Glomerular endothelial cell (primary cell): ENCODE measurements around the gene SLU7. TPM values are rescaled to one million over a fixed set of nuclear protein-coding genes. Genes with fewer than 3 reads are reported as not detected.
"Not testable (repeated sequence)": the region's sequence is repeated elsewhere in the genome, so short reads cannot be mapped to it uniquely, and the experiment has no call there.

ENCODE experiments used
- DNase-seq: peaks from one replicate; pipeline ENCODE4 v3.0.0-alpha.2; 2011; ENCODE audit warnings: low read depth, low spot score; ENCODE audit errors: extremely low read depth
- total RNA-seq: library from RNA; depleted of rRNA; stranded (reverse); fragments of >200 nt; gene quantifications from 2 replicates; pipeline ENCODE4 v1.2.3, GENCODE V29; 2015

The SLU7 gene
- total RNA-seq, 1 donor from 2014 or later: 22.9 TPM

DNA sequence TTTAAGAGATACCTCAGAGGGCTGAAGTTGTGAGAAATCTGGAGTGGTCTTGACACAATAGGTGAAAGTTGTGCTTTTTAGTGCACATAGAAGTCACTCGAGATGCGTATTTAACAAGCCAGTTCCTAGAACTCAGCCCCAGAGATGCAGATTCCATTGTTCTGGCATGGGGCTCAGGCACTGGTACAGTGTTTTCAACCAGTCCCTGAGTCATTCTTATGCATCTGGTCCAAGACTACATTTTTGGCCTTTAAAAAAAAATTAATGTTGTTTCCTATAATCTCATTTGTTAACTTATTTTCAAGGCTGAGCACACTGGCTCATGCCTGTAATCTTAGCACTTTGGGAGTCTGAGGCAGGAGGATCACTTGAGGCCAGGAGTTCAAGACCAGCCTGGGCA is 32.4 kb upstream of the SLU7 start:
- DNase-seq: no peak

DNA sequence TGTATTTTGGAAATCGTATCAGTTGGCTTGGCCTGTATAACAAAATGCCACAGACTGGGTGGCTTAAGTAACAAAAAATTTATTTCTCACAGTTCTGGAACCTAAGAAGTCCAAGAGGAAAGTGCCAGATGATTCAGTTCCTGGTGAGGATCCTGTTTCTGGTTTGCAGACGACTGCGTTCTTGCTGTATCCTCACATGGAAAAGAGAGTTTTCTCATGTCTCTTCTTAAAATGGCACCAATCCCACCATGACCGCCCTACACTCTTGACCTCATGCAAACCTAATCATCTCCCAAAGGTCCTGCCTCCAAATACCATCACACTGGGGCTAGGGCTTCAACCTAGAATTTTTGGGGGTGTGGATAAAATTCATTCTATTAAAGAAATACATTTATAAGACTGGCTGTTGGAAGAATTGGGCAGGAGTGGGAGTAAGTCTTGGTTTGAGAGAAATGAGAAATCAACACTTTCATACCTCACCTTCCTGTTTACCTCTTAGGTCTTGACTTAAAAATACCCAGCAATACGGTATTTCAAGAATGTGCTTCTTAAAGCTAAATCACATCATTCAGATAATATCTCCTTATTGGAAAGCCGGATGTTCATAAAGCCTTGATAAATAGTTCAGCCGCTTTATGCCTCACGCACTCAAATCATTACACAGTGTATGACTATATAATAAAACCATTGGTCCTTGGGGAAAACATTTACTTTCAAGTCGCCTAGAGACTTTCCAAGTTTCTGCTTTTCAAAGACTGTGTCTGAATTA is 31.5 kb upstream of the SLU7 start:
- no peak for DNase-seq

DNA sequence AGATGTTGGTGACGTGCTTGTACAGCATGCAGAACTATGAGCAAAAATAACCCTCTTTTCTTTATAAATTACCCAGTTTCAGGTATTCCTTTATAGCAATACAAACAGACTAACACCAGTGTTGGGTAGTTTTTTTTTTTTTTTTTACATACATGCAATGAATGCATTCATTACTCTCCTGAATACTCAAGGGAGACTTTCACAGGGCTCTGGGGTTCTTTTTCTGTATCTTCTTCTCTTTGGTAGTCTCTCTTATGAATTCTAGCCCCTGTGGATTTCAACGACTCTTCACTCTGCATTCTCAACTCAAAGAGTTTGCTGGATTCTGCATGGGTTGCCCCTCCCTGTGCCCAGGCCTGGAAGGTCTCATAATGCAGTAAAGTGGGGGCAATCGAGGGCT is 30.6 kb upstream of the SLU7 start:
- no peak for DNase-seq

DNA sequence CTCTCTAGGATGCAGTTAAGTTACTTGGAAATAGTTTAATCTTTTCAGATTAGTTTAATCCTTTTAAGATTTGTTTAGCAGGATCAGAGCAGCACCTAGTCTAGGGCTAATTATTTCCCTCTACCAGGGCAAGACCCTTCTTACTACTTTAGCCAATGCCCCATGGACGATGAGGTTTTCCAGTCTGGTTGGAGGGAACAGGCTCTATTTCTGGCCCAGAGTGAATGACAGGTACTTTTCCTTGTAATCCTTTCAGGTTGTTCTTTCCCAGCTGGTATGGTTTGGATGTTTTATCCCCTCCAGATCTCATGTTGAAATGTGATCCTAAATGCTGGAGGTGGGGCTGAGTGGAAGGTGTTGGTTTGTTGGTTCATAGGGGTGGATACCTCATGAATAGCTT is 30.0 kb upstream of the SLU7 start:
- DNase-seq: no peak

DNA sequence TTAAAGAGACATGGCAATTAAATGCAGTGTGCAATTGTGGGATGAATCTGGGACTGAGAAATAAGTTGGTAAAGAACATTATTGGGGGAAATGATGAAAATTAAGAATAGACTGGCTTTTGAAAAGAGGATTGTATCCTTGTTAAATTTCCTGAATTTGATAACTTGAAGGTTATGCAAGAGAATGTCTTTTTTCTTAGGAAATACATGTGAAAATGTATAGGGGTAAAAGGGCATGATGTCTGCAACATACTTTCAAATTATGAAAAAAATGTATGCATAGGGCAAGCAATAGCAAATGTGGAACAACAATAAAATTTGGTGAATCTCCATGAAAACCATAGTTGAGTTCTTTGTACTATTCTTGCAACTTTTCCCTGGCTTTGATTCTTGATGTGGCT is 26.9 kb upstream of the SLU7 start:
- DNase-seq: no peak

DNA sequence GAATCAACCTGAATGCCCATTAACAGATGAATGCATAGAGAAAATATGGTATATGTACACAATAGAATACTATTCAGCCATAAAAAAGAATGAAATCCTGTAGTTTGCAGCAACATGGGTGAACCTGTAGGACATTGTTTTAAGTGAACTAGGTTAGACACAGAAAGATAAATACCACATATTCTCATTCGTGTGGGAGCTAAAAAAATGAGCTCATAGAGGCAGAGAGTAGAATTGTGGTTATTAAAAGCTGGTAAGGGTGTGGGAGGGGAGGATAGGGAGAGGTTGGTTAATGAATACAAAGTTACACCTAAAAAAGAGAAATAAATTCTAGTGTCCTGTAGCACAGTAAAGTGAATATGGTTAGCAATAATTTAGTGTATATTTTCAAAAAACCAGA is 26.3 kb upstream of the SLU7 start:
- no peak for DNase-seq

DNA sequence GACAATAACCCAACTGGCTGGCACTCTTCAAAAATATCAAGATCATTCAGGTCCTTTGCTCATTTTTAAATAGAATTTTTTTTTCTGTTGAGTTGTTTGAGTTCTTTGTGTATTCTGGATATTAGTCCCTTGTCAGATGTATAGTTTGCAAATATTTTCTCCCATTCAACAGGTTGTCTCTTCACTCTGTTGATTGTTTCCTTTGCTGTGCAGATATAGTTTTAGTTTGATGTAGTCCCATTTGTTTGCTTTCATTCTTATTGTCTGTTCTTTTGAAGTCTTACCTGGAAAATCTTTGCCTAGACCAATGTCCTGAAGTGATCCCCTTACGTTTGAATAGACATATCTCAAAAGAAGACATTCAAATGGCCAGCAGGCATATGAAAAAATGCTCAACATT is 25.5 kb upstream of the SLU7 start:
- no peak for DNase-seq

DNA sequence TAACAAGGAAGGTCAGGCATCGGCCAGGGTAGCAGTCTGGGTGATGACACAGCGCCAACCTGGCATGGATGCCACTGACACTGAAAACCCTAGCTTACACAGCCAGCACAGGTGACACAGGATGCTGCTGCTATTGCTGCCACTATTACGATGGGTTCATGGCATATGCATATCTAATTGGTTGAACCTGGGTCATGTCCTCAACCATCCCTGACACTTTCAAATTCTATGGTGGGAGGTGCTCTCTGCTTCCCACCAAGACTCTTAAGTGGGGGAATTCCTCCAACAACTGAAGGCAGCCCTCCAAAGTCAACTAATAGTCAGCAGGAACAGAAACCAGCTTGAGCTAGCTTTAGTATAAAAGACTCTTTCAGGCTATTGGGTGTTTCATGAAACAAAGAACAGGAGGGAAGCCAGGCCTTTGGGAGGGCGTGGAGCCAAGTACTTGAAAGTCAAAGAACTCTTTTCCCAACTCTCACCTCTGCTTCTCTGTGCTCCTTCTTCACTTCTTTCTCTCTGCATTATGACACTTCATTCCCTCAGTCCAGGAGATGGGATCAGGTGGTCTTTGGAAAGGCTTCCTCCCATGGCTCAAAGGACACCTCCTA is 24.0 kb upstream of the SLU7 start:
- no peak for DNase-seq

DNA sequence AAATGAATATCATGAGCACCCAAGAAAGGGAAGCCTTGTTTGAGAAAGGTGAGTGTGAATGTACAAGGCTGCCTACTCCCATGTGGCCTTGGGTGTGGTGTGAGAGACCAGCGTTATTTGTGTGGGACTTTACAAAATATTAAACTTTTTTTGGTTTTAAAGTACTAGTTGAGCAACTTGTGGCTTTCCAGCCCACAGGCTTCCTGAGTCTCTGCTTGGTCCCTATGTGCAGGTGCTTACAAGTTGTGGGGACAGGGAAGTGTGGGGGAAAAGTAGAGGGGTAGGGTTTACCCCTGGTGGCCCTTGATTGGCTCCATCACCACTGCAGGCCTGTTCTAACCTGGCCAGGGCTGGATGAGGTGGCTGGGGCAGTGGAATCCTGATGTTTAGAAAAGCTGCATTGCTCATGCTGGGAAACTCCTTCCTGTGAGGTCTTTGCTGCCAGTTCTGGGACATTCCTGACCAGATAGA is 22.5 kb upstream of the SLU7 start:
- DNase-seq: no peak

DNA sequence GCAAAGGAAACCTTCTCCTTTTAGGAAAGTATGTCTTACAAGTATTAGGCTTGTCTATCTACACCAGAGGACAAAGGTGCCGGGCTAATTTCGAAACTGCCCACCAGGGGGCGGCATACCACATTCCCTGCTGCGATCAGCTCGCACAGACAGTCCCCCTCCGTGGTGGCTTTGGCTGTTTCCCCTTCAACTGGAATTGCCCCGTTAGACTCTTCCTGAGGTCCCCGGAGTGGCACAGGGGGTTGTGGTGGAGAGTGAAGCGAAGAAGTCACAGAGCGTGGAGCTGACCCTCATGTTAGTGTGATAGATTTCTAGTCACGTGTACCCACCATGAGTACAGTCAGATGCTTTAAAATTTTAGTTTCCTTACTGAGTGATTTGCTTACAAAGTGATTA is 20.3 kb upstream of the SLU7 start:
- DNase-seq: no peak

DNA sequence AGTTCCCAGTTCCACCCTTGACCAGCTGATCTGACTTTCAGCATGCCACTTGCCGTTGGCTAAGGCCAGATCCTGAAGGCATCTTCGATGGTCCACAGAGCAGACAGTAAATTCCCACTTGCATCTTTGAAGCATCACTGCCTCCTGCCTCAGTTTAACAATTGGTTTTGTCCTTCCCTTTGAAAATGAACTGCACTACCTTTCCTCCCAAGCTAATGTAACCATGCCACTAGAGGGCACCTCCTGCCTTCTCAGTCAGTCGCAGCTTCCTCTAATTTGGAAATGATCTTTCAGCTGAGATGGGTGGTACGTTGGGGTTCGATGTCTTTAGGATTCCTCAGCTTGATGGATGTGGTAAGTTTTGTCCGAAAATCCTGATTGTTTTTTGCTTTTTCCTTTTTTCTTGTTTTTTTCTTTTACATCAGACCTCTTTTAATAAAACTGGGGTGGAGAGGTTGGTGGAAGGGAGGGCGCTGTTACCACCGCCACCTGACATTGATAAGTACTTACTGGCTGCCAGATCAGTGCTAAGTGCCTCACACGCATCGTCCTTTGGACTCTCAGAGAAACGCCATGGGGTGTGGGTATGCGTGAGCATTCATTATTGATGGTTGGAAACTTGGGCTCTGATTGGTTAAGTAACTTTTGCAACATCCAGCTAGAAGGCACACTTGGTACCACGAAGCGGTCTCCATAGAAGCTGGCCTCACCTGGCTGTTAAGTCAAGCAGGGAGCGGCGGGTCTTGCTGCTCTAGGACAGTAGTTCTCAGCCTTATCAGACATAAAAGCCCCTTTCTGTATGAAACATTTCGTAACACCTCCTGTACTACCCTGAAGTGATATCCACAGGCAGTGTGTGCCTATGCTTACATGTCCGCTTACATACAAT is 19.7 kb upstream of the SLU7 start:
- DNase-seq: no peak

DNA sequence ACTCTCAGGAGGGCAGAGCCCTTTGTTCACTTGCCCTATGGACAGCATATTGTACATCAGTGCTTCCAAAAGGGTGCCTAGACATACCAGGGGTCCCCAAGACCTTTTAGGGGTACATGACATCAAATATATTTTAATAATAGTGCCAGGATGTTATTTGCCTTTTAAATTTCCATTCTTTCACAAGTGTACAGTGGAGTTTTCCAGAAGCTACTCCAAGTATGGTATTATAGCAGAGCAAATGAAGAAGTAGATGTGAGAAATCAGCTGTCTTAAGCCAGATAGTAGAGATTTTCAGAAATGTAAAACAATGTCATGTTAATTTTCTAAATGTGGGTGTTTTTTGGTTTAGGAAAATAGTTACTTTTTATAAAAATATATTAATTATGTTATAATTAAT is 18.4 kb upstream of the SLU7 start:
- no peak for DNase-seq

DNA sequence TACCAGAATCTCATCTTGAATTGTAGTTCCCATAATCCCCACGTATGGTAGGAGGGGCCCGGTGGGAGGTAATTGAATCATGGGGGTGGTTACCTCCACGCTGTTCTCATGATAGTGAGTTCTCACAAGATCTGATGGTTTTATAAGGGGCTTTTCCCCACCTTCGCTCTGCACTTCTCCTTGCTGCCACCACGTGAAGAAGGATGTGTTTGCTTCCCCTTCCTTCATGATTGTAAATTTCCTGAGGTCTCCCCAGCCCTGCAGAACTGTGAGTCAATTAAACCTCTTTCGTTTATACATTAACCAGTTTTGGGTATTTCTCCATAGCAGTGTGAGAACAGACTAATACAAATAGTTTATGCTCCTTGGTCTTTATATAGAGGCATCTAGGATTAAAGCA is 17.8 kb upstream of the SLU7 start:
- not testable (repeated sequence) for DNase-seq

DNA sequence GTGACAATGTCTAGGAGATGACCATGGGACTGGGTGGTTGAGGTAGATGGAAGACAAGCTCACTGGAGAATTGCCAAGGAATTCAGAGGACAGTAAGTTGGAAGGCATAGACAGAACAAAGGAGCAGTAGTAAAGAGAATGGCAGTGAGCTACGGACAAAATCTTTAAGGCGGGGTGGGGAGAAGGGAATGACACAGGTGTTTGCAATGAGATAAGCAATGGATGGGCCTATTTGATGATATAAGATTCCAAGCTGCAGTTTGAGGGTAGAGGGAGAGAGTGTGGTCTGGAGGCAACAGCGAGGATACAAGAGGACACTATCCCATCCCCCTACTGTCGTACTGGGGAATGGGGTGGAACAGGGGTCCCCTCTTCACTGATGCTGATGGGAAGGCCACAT is 17.1 kb upstream of the SLU7 start:
- no peak for DNase-seq

DNA sequence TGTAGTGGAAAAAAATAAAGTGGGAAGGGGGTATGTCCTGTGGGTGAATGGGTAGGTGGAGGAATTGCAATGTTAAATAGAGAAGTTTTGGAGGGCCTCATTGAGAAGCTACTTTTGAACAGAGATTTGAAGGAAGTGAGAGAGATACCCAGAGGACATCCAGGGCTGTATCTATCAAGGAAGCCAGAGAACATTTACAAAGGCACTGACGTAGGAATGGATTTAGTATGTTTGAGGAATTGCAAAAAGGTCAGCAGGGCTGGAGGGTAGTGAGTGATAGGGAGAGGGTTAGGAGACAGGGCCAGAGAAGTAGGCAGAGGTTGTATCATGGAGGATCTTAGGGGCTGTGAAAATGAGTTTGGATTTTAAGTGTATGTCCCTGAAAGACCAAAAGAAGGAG is 16.7 kb upstream of the SLU7 start:
- no peak for DNase-seq

DNA sequence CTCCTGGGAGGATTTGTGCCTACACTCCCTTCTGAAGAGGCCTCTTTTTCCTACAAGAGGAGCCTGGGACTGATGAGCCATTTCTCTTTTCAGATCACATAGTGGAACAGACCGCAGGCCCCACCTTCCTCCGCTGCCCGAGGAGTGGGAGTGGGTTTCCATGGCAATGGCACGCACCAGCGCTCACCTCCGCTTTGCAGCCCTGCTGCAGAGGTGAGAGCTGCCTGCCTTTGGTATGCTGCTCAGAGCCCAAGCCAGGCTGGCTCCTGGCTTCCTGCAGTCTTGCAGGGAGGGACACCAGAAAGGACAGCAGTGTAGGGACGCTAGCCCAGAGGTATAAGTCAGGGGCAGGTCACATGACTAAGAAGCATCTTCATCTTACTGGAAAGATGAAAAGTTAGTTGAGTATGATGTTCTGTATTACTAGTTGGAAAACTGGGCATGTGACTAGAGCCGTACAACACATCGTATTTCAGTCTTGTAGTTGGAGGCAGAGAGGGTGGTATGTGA is 15.2 kb upstream of the SLU7 start:
- DNase-seq: no peak

DNA sequence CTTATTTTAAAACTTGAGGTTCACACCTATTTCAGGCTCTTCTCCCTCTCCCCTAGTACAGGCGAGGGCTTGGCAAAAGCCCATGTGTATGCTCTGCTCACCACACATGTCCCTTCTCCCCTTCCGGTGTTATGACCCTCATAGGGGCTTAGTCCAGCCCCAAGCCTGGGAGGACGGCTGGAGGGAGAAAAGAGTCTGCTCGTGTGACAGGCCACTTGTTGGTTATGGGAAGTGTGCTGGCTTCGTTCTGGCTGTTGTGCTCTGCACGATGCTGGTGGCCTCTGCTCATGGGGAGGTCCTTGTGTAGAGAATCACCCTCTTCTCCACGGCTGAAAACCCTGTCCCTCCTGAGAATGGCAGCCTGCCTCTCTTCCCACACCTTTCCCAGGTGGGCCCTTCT is 13.9 kb upstream of the SLU7 start:
- DNase-seq: no peak

DNA sequence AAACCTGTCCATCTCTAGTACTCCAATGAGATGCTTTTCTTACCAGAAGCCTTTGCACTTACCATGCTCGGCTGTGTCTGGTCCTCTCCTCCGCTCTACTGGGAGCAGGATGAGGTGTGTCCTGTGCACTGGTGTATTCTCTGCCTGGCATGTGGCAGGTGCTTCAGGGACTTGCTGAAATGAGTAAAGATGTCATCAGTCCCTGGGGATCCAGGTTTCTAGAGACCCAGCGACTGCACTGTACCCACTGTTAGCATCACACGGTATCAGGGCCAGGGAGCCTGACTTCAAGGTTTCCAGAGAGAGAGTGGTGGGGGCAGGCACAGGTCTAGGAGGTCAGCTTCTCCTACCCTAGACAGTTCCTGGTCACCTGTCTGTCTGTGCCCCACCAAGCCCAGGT is 13.3 kb upstream of the SLU7 start:
- DNase-seq: no peak

DNA sequence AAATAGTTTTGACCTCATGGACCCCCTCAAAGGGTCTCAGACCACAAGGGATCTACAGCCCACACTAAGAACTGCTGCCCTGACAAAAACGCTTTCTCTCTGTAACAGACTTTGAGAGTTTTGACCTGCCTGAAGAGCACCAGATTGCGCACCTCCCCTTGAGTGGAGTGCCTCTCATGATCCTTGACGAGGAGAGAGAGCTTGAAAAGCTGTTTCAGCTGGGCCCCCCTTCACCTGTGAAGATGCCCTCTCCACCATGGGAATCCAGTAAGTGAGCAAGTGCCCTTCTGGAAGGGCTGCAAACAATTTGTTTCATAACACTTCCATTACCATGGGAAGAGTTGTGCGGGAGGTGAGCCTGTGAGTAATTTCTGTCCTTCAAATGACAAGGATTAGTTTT is 8.7 kb upstream of the SLU7 start:
- DNase-seq: no peak

DNA sequence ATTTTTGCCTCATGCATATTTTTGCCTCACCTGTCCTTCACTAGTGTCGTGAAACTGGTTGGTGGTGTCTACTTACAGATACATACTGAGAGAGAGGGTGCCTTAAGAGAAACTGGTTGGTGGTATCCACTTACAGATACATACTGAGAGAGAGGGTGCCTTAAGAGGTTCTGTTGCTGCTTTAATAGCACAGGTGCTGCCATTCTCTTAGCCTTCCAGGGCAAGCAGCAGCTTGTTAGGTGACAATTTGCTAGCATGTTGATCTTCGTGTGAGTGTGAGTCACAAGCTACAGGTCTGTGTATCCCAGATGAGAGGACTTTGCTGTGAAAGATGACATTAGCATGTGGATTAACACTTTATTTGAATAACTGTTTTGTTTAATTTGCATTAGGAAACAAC is 4.2 kb upstream of the SLU7 start:
- DNase-seq: no peak

DNA sequence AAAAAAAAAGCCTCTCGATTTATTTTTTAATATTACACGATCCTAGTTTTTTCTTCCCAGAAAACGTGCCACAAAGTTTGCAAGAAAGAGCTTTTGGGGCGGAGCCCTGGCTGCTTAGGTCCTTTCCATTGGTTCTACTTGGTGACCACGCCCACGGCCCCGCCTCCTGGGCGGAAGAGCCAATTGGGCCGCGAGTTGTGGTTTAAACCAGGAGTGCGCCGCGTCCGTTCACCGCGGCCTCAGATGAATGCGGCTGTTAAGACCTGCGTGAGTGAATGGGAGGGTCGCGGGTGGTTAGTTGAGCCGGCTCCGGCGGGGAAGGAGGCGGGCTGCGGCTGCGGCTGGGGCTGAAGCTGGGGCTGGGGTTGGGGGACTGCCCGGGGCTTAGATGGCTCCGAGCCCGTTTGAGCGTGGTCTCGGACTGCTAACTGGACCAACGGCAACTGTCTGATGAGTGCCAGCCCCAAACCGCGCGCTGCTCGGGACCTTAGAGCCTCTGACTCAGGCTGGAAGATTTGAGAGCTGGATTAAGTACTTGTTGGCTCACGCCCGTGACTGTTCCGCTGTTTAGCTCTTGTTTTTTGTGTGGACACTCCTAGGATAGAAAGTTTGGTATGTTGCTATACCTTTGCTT is 2.9 kb upstream of the SLU7 start, which contains the start of gene PTTG1:
PTTG1 (plus strand) TSS at position 231 of the 634 bp plus-strand sequence. CDS start 458 bp downstream, outside the sequence.
- DNase-seq: no peak
